Measurements from ENCODE around the gene PCDH15.

The PCDH15 gene

DNA sequence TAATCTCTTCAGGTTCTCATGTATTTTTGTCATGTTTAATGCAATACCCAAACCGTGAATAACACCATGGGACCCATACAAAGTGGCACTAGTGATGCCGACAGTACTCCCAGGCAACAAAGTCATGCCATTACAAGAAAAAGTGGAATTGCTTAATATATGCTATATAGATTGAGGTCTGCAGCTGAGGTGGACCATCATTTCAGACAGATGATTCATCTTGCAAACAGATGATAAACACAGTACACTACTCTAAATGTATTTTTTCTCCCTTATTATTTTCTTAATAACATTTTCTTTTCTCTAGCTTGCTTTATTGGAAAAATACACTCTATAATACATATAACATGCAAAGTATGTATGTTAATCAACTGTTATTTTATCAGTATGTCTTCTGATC lies 14.6 kb upstream of the PCDH15 start:
- TF ChIP-seq, protein P1, sequence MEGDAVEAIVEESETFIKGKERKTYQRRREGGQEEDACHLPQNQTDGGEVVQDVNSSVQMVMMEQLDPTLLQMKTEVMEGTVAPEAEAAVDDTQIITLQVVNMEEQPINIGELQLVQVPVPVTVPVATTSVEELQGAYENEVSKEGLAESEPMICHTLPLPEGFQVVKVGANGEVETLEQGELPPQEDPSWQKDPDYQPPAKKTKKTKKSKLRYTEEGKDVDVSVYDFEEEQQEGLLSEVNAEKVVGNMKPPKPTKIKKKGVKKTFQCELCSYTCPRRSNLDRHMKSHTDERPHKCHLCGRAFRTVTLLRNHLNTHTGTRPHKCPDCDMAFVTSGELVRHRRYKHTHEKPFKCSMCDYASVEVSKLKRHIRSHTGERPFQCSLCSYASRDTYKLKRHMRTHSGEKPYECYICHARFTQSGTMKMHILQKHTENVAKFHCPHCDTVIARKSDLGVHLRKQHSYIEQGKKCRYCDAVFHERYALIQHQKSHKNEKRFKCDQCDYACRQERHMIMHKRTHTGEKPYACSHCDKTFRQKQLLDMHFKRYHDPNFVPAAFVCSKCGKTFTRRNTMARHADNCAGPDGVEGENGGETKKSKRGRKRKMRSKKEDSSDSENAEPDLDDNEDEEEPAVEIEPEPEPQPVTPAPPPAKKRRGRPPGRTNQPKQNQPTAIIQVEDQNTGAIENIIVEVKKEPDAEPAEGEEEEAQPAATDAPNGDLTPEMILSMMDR (IDR thresholded peaks at IDR 0.05; ENCODE audit: control insufficient read depth, extremely low read depth, insufficient read depth): no peak
- DNase-seq (ENCODE audit: low read depth): no peak
- H3K4me3 ChIP-seq (ENCODE audit: low read depth, low read length): no peak overlapping the region

DNA sequence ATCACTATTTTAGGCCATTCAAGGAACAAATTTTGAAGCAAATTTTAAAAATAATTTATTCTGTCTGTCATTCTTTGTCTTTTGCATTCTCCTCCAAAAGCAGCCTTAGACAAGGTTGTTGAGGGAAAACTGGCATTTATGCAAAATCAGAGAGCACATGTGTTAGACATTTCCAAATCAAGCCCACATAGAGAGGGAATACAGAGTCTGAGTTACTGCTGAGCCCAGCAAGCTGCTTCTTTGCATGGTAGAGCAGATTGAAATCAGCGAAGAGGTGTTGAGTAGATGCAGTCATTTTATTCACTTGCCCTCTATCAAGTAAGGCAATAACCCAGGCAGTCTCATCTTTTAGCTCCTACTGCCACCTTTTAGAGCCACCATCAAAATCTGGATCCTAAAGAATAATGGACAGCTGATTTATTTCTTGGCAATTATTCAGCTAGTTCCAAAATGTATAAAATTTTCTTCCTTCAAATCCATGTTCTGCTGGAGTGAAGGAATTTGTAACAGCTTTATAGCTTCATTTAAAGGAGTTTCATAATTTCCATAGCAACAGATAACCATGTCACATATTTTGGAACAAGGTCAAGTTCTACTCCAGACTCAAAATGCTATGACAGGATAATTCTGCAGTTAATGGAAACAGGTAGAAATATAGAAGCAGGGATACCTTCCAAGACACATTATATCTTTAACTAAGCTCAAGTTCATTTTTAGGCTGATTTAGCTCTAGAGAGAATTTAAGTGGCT lies 7.3 kb upstream of the PCDH15 start:
- DNase-seq (ENCODE audit: low read depth): no peak
- TF ChIP-seq, protein P1 (IDR thresholded peaks at IDR 0.05; ENCODE audit: control insufficient read depth, extremely low read depth, insufficient read depth): no peak
- H3K4me3 ChIP-seq (ENCODE audit: low read depth, low read length): no peak overlapping the region

DNA sequence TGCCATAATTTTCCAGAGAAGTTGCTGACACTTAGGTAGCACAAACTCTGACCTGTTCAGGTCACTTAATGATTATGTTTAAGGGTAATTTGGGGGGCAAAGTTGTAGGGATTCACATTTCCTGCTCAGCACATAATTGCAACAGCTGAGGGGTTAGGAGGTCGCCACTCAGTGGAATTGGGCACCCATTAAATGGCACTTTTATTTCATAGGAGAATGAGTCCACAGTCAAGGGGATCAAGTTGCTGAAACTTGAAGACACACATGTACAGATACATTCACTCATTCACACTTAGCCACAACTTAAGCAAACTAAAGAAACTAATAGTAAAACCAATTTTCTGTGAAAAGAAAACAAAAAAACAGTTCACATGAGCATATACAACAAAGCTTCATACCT lies 1.5 kb downstream of the PCDH15 start:
- TF ChIP-seq, protein P1 (IDR thresholded peaks at IDR 0.05; ENCODE audit: control insufficient read depth, extremely low read depth, insufficient read depth): no peak
- H3K4me3 ChIP-seq (ENCODE audit: low read depth, low read length): no peak overlapping the region
- no peak for DNase-seq (ENCODE audit: low read depth)

DNA sequence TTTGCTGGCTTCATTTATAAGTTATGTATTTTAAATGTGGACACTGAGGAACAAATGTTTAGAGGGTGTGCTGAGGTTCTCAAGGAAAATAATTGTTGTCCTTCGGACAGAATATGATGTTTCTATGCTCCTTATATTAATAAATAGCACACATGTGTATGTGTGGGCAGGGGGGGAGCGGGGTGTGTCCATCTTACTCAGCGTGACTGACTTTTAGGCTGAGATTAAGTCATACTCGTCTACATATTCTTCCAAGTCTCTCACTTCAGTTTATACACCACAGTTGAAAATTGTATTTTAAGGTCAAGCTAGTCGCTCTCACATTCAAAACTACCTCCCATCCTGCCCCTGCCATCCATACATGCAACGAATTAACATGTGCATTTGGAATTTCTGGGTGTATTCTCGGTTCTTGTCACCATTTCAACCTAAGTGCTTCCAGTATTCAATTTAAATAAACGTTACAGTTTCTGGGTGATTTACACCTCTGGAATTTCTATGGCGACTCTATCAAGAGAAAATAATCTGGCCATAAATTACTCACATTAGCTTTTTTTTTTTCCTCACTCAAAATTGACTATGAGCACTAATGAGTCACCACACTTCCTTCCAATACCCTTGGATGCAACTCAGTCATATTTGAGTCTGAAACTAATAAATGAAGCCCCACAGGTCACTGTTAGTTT lies 3.3 kb downstream of the PCDH15 start:
- no peak overlapping the region for H3K4me3 ChIP-seq (ENCODE audit: low read depth, low read length)
- TF ChIP-seq, protein P1 (IDR thresholded peaks at IDR 0.05; ENCODE audit: control insufficient read depth, extremely low read depth, insufficient read depth): no peak

DNA sequence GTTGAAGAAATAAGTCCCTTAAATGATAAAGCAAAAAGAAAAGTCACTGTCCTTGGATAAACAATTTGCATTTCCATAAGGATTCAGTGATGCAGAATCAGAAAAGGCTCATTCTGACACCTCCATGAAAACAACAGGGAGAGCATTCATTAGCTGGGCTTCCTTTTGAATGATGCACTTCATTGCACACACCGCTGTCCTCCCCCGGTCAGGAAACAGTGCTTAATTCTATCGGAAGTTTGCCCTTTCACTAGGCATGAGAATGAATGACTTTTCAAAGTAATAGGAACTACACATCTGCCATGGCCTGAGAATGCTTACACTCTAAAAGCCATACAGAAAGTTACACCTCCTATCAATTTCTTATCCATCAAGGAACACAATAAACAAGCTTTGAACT lies 4.2 kb downstream of the PCDH15 start:
- TF ChIP-seq, protein P1 (IDR thresholded peaks at IDR 0.05; ENCODE audit: control insufficient read depth, extremely low read depth, insufficient read depth): no peak
- DNase-seq (ENCODE audit: low read depth): no peak
- no peak overlapping the region for H3K4me3 ChIP-seq (ENCODE audit: low read depth, low read length)

More for the DNA sequence above, 3.3 kb downstream of the PCDH15 start:
- DNase-seq (ENCODE audit: low read depth): no peak

DNA sequence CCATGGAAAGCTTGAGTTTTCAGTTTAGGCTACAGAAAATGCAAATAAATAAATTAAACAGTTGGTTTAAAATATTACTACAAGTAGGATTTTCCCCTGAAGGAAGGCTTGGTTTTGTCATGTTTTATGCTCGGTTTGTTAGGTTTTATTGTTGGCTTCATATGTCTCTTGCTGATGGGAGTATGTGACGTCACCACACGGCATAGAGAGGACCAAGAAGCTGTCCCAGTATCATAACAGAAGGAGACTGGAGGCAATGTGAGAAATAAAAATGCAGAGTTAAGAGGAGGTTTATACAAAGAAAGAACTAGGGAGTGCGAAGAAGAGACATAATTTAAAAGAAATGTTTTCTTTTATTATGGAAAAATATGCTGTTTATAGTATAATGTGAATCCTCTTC lies 24.4 kb downstream of the PCDH15 start:
- TF ChIP-seq, protein P1 (IDR thresholded peaks at IDR 0.05; ENCODE audit: control insufficient read depth, extremely low read depth, insufficient read depth): no peak
- H3K4me3 ChIP-seq (ENCODE audit: low read depth, low read length): no peak overlapping the region
- DNase-seq (ENCODE audit: low read depth): no peak
